IMR-90 (cell line): ENCODE measurements around the gene ANXA2. TPM values are rescaled to one million over a fixed set of nuclear protein-coding genes. Genes with fewer than 3 reads are reported as not detected.

Source experiments
- ATAC-seq: fragments of 200-7000 bp; cut with Tn5 transposase; 2 replicates; pipeline ENCODE4 v1.9.1; 2020; ENCODE audit warnings: low read depth, mild to moderate bottlenecking, moderate library complexity
- BruUV-seq: library from RNA; stranded (reverse); fragments of 400-500 nt; replicated peaks from 2 replicates; lab custom pipeline; 2021; lab: Mats Ljungman, UMichigan
- CTCF ChIA-PET: fragments of 300-600 bp; formaldehyde crosslinking; extraction: SDS; loops from one replicate; lab custom pipeline; 2021; ENCODE audit warnings: antibody characterized with exemption; lab: Yijun Ruan, JAX
- POLR2A ChIA-PET: fragments of 300-600 bp; sonication (Branson Sonifier 250); formaldehyde crosslinking; loops from one replicate; lab custom pipeline; 2022; ENCODE audit warnings: antibody characterized with exemption; ENCODE audit not compliant: unreplicated experiment; lab: Charles Lee
- DNase-seq: peaks from one replicate; pipeline ENCODE4 v3.0.0; 2013
- H2AFZ ChIP-seq: replicated peaks from 2 replicates; pipeline ENCODE3; 2013; ENCODE audit warnings: low read length, mild to moderate bottlenecking; ENCODE audit not compliant: poor library complexity
- H2AK5ac ChIP-seq: 2 replicates; pipeline ENCODE4 v1.6.1; 2013; ENCODE audit warnings: low read depth, low read length, inconsistent platforms
- H2AK9ac ChIP-seq: replicated peaks from 2 replicates; pipeline ENCODE3; 2013; ENCODE audit warnings: mild to moderate bottlenecking, low read depth, low read length, moderate library complexity; ENCODE audit not compliant: poor library complexity
- H2BK120ac ChIP-seq: 2 replicates; pipeline ENCODE4 v1.6.1; 2013; ENCODE audit warnings: low read depth, low read length, inconsistent platforms
- H2BK15ac ChIP-seq: 3 replicates; pipeline ENCODE4 v1.6.1; 2013; ENCODE audit warnings: low read depth, low read length, inconsistent platforms
- H2BK20ac ChIP-seq: 2 replicates; pipeline ENCODE4 v1.6.1; 2013; ENCODE audit warnings: low read depth, mild to moderate bottlenecking, inconsistent platforms, low read length, moderate library complexity
- H2BK5ac ChIP-seq: 2 replicates; pipeline ENCODE4 v1.6.1; 2013; ENCODE audit warnings: mild to moderate bottlenecking, low read depth, low read length, inconsistent platforms; ENCODE audit not compliant: poor library complexity, severe bottlenecking
- H3K14ac ChIP-seq: replicated peaks from 2 replicates; pipeline ENCODE4 v1.6.1; 2013; ENCODE audit warnings: low read depth, low read length, inconsistent platforms
- H3K18ac ChIP-seq: 2 replicates; pipeline ENCODE4 v1.6.1; 2013; ENCODE audit warnings: low read depth, low read length, control low read depth
- H3K23ac ChIP-seq: 2 replicates; pipeline ENCODE4 v1.6.1; 2013; ENCODE audit warnings: low read depth, low read length, inconsistent platforms
- H3K27ac ChIP-seq: 2 replicates; pipeline ENCODE4 v1.5.1; 2013; ENCODE audit warnings: mild to moderate bottlenecking, control low read depth, low read length; ENCODE audit not compliant: insufficient read depth
- H3K27me3 ChIP-seq: 2 replicates; pipeline ENCODE4 v1.6.1; 2013; ENCODE audit warnings: low read length; ENCODE audit not compliant: control insufficient read depth, insufficient read depth
- H3K36me3 ChIP-seq: 2 replicates; pipeline ENCODE4 v1.6.1; 2013; ENCODE audit warnings: low read length, mixed read lengths; ENCODE audit not compliant: control insufficient read depth, insufficient read depth
- H3K4ac ChIP-seq: 2 replicates; pipeline ENCODE4 v1.6.1; 2013; ENCODE audit warnings: low read depth, low read length, inconsistent platforms
- H3K4me1 ChIP-seq: 2 replicates; pipeline ENCODE4 v1.6.1; 2013; ENCODE audit warnings: low read length, mixed read lengths; ENCODE audit not compliant: control insufficient read depth, insufficient read depth
- H3K4me2 ChIP-seq: 2 replicates; pipeline ENCODE4 v1.6.1; 2013; ENCODE audit warnings: low read depth, mild to moderate bottlenecking, control low read depth, low read length, moderate library complexity
- H3K4me3 ChIP-seq: 2 replicates; pipeline ENCODE4 v1.5.1; 2013; ENCODE audit warnings: low read depth, mild to moderate bottlenecking, control low read depth, low read length, moderate library complexity; ENCODE audit not compliant: insufficient read depth
- H3K56ac ChIP-seq: 2 replicates; pipeline ENCODE4 v1.6.1; 2013; ENCODE audit warnings: low read length, inconsistent platforms; ENCODE audit not compliant: insufficient read depth; ENCODE audit errors: extremely low read depth
- H3K79me1 ChIP-seq, 2 experiments: 2 replicates each; pipeline ENCODE4 v1.6.1; 2013; ENCODE audit warnings: low read length in 2 of 2, inconsistent platforms in 1 of 2, low read depth in 1 of 2
- H3K9ac ChIP-seq: 2 replicates; pipeline ENCODE4 v1.6.1; 2013; ENCODE audit warnings: low read depth, low read length, control low read depth
- H3K9me1 ChIP-seq: 2 replicates; pipeline ENCODE4 v1.6.1; 2013; ENCODE audit warnings: low read length, inconsistent platforms; ENCODE audit not compliant: insufficient read depth
- H3K9me3 ChIP-seq: 2 replicates; pipeline ENCODE4 v1.6.1; 2013; ENCODE audit warnings: low read length; ENCODE audit not compliant: control insufficient read depth, insufficient read depth
- H4K20me1 ChIP-seq: 2 replicates; pipeline ENCODE4 v1.6.1; 2013; ENCODE audit warnings: low read length, inconsistent platforms; ENCODE audit not compliant: insufficient read depth
- H4K5ac ChIP-seq: 2 replicates; pipeline ENCODE4 v1.6.1; 2013; ENCODE audit warnings: mild to moderate bottlenecking, low read depth, low read length, control low read depth
- H4K8ac ChIP-seq, 2 experiments: 2 replicates each; pipeline ENCODE4 v1.6.1; 2013; ENCODE audit warnings: low read depth in 2 of 2, low read length in 2 of 2, control low read depth in 1 of 2, inconsistent platforms in 1 of 2
- H4K91ac ChIP-seq: 2 replicates; pipeline ENCODE4 v1.6.1; 2013; ENCODE audit warnings: low read depth, low read length, inconsistent platforms; ENCODE audit not compliant: insufficient read depth
- BHLHE40 ChIP-seq: fragments of 150-350 bp; IDR thresholded peaks from 2 replicates; pipeline ENCODE4 v1.6.1; 2016; ENCODE audit warnings: mild to moderate bottlenecking, low read depth, low read length
- CEBPB ChIP-seq: IDR thresholded peaks from 2 replicates; pipeline ENCODE4 v1.6.1; 2012; ENCODE audit warnings: low read depth, low read length, improper control_type of control experiment
- CHD1 ChIP-seq: IDR thresholded peaks from 2 replicates; pipeline ENCODE4 v1.6.1; 2012; ENCODE audit warnings: low read depth, low read length, improper control_type of control experiment
- ELK1 ChIP-seq: fragments of 150-350 bp; IDR thresholded peaks from 2 replicates; pipeline ENCODE4 v1.6.1; 2016; ENCODE audit warnings: low read depth, mild to moderate bottlenecking, low read length, moderate library complexity, borderline replicate concordance
- FOS ChIP-seq: fragments of 150-350 bp; IDR thresholded peaks from 2 replicates; pipeline ENCODE4 v1.6.1; 2016; ENCODE audit warnings: low read depth, low read length
- MAZ ChIP-seq: IDR thresholded peaks from 2 replicates; pipeline ENCODE4 v1.6.1; 2012; ENCODE audit warnings: low read depth, mild to moderate bottlenecking, low read length, improper control_type of control experiment, moderate library complexity, borderline replicate concordance
- MXI1 ChIP-seq: IDR thresholded peaks from 2 replicates; pipeline ENCODE4 v1.6.1; 2012; ENCODE audit warnings: low read depth, mild to moderate bottlenecking, low read length, moderate library complexity, borderline replicate concordance
- NFE2L2 ChIP-seq: fragments of 150-350 bp; IDR thresholded peaks from 2 replicates; pipeline ENCODE4 v1.6.1; 2016; ENCODE audit warnings: low read depth, mild to moderate bottlenecking, low read length
- POLR2A ChIP-seq: IDR thresholded peaks from 2 replicates; pipeline ENCODE4 v1.6.1; 2012; ENCODE audit warnings: mild to moderate bottlenecking, low read depth, low read length
- RAD21 ChIP-seq: IDR thresholded peaks from 2 replicates; pipeline ENCODE4 v1.6.1; 2012; ENCODE audit warnings: low read length, improper control_type of control experiment
- RCOR1 ChIP-seq: IDR thresholded peaks from 2 replicates; pipeline ENCODE4 v1.6.1; 2012; ENCODE audit warnings: mild to moderate bottlenecking, low read length, improper control_type of control experiment; ENCODE audit not compliant: insufficient replicate concordance
- RFX5 ChIP-seq: IDR thresholded peaks from 2 replicates; pipeline ENCODE4 v1.8.0; 2012; ENCODE audit warnings: low read depth, mild to moderate bottlenecking, low read length, moderate library complexity
- USF2 ChIP-seq: fragments of 150-350 bp; IDR thresholded peaks from 2 replicates; pipeline ENCODE4 v1.6.1; 2017; ENCODE audit warnings: mild to moderate bottlenecking, antibody characterized with exemption, low read length, low read depth
- WGBS, 2 experiments: methylation state at CpG; one replicate each; pipeline versions ENCODE4 v1.1.5 to v1.1.7; 2013; ENCODE audit warnings: missing lambda C conversion rate in 2 of 2; ENCODE audit not compliant: insufficient read length in 1 of 2; ENCODE audit errors: extremely low coverage in 2 of 2; 5-methylcytosine and 5-hydroxymethylcytosine counted together
- dilution Hi-C: fragments of 300-500 bp; cut with HindIII; formaldehyde crosslinking; loops from one replicate; pipeline ENCODE4 v1.14.3; 2018; ENCODE audit warnings: low sequenced_read_pairs; ENCODE audit not compliant: unreplicated experiment
- in situ Hi-C: fragments of 300-500 bp; cut with MboI; formaldehyde crosslinking; loops from 3 replicates; pipeline ENCODE4 v1.14.3; 2019; ENCODE audit warnings: low sequenced_read_pairs, inconsistent platforms, mixed read lengths
- intact Hi-C: fragments of 100-400 bp; cut with micrococcal nuclease; formaldehyde crosslinking; loops from 2 replicates; pipeline ENCODE4 v1.10.0; 2022
- polyA plus RNA-seq, 3 experiments: library from polyadenylated mRNA; depleted of rRNA; stranded (reverse); fragments of >200 nt; gene quantifications; 2 replicates each; pipeline ENCODE4 v1.2.3, GENCODE V29; 2012; ENCODE audit warnings: low replicate concordance in 1 of 3
- total RNA-seq: library from RNA; depleted of rRNA; stranded (reverse); fragments of >200 nt; gene quantifications from 2 replicates; pipeline ENCODE4 v1.2.3, GENCODE V29; 2012
- TF ChIP-seq, protein P1 (sequence below): conservative IDR thresholded peaks from 2 replicates; pipeline ENCODE4 v1.5.1; 2012; ENCODE audit warnings: mild to moderate bottlenecking, low read depth, low read length, improper control_type of control experiment

Gene ANXA2
- total and polyA plus RNA-seq, 2 of the 4 experiments (the other 2 are of a cell fraction) = 7,454 to 8,412 TPM

DNA sequence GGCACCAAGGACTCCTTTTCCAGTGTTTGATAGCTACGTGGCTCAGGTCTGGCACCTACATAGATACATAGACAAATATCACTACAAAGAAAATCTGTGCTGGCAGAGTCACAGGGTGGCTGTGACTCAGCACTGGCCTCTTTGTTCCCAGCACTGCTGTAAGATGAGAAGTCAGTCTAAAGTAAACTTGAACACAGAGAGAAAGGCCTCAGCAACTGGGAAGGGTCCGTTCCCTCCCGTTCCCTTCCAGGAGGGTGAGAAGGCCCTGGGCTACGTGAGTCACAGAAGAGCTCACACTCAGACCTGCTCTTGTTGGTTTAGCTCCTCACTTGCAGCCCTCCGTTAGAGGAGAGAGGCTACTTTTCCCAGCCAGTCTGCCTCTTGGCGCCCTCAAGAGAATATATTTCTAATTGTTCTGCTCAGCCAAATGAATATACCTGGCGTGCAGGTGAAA, 23.1 kb downstream of the ANXA2 start:
- Histone ChIP-seq H4K20me1 (peaks cover 70% of the 10 kb centered on the region), H2AK9ac (no peak overlapping the region), H3K79me1 (peaks cover 30 to 65% of the 10 kb centered on the region in 2 experiments), H2BK120ac (peak overlapping the region; percentile 72), H3K9me3 (no peaks in the 10 kb centered on the region), H2BK5ac (peak overlapping the region; percentile 98), H3K23ac (peak overlapping the region; percentile 44; the same call in 1 of the 2 replicates), H3K4ac (peak overlapping the region; percentile 44), H3K4me1 (peaks cover 45% of the 10 kb centered on the region), H3K4me2 (peak overlapping the region; percentile 9; the same call in 1 of the 2 replicates), H3K14ac (peak overlapping the region; percentile 54), H2AK5ac (no peak overlapping the region), H4K5ac (peak overlapping the region; percentile 28; the same call in 1 of the 2 replicates), H3K56ac (peak overlapping the region; percentile 36; the same call in 1 of the 2 replicates), H3K18ac (peak overlapping the region; percentile 66; the same call in 1 of the 2 replicates), H4K91ac (peak overlapping the region; percentile 75; the same call in 1 of the 2 replicates), H3K9me1 (peaks cover 23% of the 10 kb centered on the region), H2AFZ (no peak overlapping the region), H3K27me3 (no peaks in the 10 kb centered on the region), H3K4me3 (no peak overlapping the region), H2BK15ac (peak overlapping the region; percentile 31; the same call in 2 of the 3 replicates), H3K36me3 (peaks cover 44% of the 10 kb centered on the region), H3K9ac (peak overlapping the region; percentile 7; the same call in 1 of the 2 replicates), H3K27ac (peak overlapping the region; percentile 55; the same call in 1 of the 2 replicates), H4K8ac (peak overlapping the region; percentile 3 to 50; a peak in 2 of 4 replicates), H2BK20ac (peak overlapping the region; percentile 50)
- intact Hi-C loops (loop anchor here (2.0 kb wide), 1 partner anchor 18 kb away; no protein-coding TSS in a partner anchor), in situ Hi-C loops (no loop called here), dilution Hi-C loops (no loop called here)
- no TSS peak for BruUV-seq
- ChIA-PET CTCF (interaction anchor here (0.6 kb wide), 1 partner anchor 424 kb away, joined by 3 read pairs; no protein-coding TSS in a partner anchor), POLR2A (interaction anchor here (0.7 to 1.3 kb wide), 2 partner anchors 12 to 26 kb away, joined by 3 to 5 read pairs; no protein-coding TSS in a partner anchor)
- WGBS, 2 experiments = no CpG with 5 or more reads among the region's 7 CpGs
- DNase-seq = peak; percentile 99
- peak; percentile 66 for ATAC-seq
- no peak for TF ChIP-seq CHD1
- TF ChIP-seq POLR2A = peak; percentile 84; the same call in 1 of the 2 replicates
- no peak for TF ChIP-seq CEBPB
- no peak for TF ChIP-seq MXI1
- no peak for TF ChIP-seq ELK1
- TF ChIP-seq NFE2L2 = peak; percentile 89
- TF ChIP-seq BHLHE40 = peak; percentile 39; the same call in 1 of the 2 replicates
- peak; percentile 80 for TF ChIP-seq RCOR1
- peak; percentile 21; the same call in 1 of the 2 replicates for TF ChIP-seq RAD21
- no peak for TF ChIP-seq RFX5
- TF ChIP-seq MAZ = peak; percentile 65; the same call in 1 of the 2 replicates
- TF ChIP-seq USF2 = peak; percentile 14; the same call in 1 of the 2 replicates
- TF ChIP-seq, protein P1, sequence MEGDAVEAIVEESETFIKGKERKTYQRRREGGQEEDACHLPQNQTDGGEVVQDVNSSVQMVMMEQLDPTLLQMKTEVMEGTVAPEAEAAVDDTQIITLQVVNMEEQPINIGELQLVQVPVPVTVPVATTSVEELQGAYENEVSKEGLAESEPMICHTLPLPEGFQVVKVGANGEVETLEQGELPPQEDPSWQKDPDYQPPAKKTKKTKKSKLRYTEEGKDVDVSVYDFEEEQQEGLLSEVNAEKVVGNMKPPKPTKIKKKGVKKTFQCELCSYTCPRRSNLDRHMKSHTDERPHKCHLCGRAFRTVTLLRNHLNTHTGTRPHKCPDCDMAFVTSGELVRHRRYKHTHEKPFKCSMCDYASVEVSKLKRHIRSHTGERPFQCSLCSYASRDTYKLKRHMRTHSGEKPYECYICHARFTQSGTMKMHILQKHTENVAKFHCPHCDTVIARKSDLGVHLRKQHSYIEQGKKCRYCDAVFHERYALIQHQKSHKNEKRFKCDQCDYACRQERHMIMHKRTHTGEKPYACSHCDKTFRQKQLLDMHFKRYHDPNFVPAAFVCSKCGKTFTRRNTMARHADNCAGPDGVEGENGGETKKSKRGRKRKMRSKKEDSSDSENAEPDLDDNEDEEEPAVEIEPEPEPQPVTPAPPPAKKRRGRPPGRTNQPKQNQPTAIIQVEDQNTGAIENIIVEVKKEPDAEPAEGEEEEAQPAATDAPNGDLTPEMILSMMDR = no peak; the same call in 1 of the 2 replicates
- TF ChIP-seq FOS = peak; percentile 88
